IMR-90 (cell line): ENCODE results near the gene RELT. TPM values are rescaled to one million over a fixed set of nuclear protein-coding genes. Genes with fewer than 3 reads are reported as not detected.

Source experiments
- ATAC-seq: fragments of 200-7000 bp; cut with Tn5 transposase; 2 replicates; pipeline ENCODE4 v1.9.1; 2020; ENCODE audit warnings: low read depth, mild to moderate bottlenecking, moderate library complexity
- BruUV-seq: library from RNA; stranded (reverse); fragments of 400-500 nt; replicated peaks from 2 replicates; lab custom pipeline; 2021; lab: Mats Ljungman, UMichigan
- CTCF ChIA-PET: fragments of 300-600 bp; formaldehyde crosslinking; extraction: SDS; loops from one replicate; lab custom pipeline; 2021; ENCODE audit warnings: antibody characterized with exemption; lab: Yijun Ruan, JAX
- POLR2A ChIA-PET: fragments of 300-600 bp; sonication (Branson Sonifier 250); formaldehyde crosslinking; loops from one replicate; lab custom pipeline; 2022; ENCODE audit warnings: antibody characterized with exemption; ENCODE audit not compliant: unreplicated experiment; lab: Charles Lee
- DNase-seq: peaks from one replicate; pipeline ENCODE4 v3.0.0; 2013
- H2AFZ ChIP-seq: replicated peaks from 2 replicates; pipeline ENCODE3; 2013; ENCODE audit warnings: low read length, mild to moderate bottlenecking; ENCODE audit not compliant: poor library complexity
- H2AK5ac ChIP-seq: 2 replicates; pipeline ENCODE4 v1.6.1; 2013; ENCODE audit warnings: low read depth, low read length, inconsistent platforms
- H2AK9ac ChIP-seq: replicated peaks from 2 replicates; pipeline ENCODE3; 2013; ENCODE audit warnings: mild to moderate bottlenecking, low read depth, low read length, moderate library complexity; ENCODE audit not compliant: poor library complexity
- H2BK120ac ChIP-seq: 2 replicates; pipeline ENCODE4 v1.6.1; 2013; ENCODE audit warnings: low read depth, low read length, inconsistent platforms
- H2BK15ac ChIP-seq: 3 replicates; pipeline ENCODE4 v1.6.1; 2013; ENCODE audit warnings: low read depth, low read length, inconsistent platforms
- H2BK20ac ChIP-seq: 2 replicates; pipeline ENCODE4 v1.6.1; 2013; ENCODE audit warnings: low read depth, mild to moderate bottlenecking, inconsistent platforms, low read length, moderate library complexity
- H2BK5ac ChIP-seq: 2 replicates; pipeline ENCODE4 v1.6.1; 2013; ENCODE audit warnings: mild to moderate bottlenecking, low read depth, low read length, inconsistent platforms; ENCODE audit not compliant: poor library complexity, severe bottlenecking
- H3K14ac ChIP-seq: replicated peaks from 2 replicates; pipeline ENCODE4 v1.6.1; 2013; ENCODE audit warnings: low read depth, low read length, inconsistent platforms
- H3K18ac ChIP-seq: 2 replicates; pipeline ENCODE4 v1.6.1; 2013; ENCODE audit warnings: low read depth, low read length, control low read depth
- H3K23ac ChIP-seq: 2 replicates; pipeline ENCODE4 v1.6.1; 2013; ENCODE audit warnings: low read depth, low read length, inconsistent platforms
- H3K27ac ChIP-seq: 2 replicates; pipeline ENCODE4 v1.5.1; 2013; ENCODE audit warnings: mild to moderate bottlenecking, control low read depth, low read length; ENCODE audit not compliant: insufficient read depth
- H3K27me3 ChIP-seq: 2 replicates; pipeline ENCODE4 v1.6.1; 2013; ENCODE audit warnings: low read length; ENCODE audit not compliant: control insufficient read depth, insufficient read depth
- H3K36me3 ChIP-seq: 2 replicates; pipeline ENCODE4 v1.6.1; 2013; ENCODE audit warnings: low read length, mixed read lengths; ENCODE audit not compliant: control insufficient read depth, insufficient read depth
- H3K4ac ChIP-seq: 2 replicates; pipeline ENCODE4 v1.6.1; 2013; ENCODE audit warnings: low read depth, low read length, inconsistent platforms
- H3K4me1 ChIP-seq: 2 replicates; pipeline ENCODE4 v1.6.1; 2013; ENCODE audit warnings: low read length, mixed read lengths; ENCODE audit not compliant: control insufficient read depth, insufficient read depth
- H3K4me2 ChIP-seq: 2 replicates; pipeline ENCODE4 v1.6.1; 2013; ENCODE audit warnings: low read depth, mild to moderate bottlenecking, control low read depth, low read length, moderate library complexity
- H3K4me3 ChIP-seq: 2 replicates; pipeline ENCODE4 v1.5.1; 2013; ENCODE audit warnings: low read depth, mild to moderate bottlenecking, control low read depth, low read length, moderate library complexity; ENCODE audit not compliant: insufficient read depth
- H3K56ac ChIP-seq: 2 replicates; pipeline ENCODE4 v1.6.1; 2013; ENCODE audit warnings: low read length, inconsistent platforms; ENCODE audit not compliant: insufficient read depth; ENCODE audit errors: extremely low read depth
- H3K79me1 ChIP-seq, 2 experiments: 2 replicates each; pipeline ENCODE4 v1.6.1; 2013; ENCODE audit warnings: low read length in 2 of 2, inconsistent platforms in 1 of 2, low read depth in 1 of 2
- H3K9ac ChIP-seq: 2 replicates; pipeline ENCODE4 v1.6.1; 2013; ENCODE audit warnings: low read depth, low read length, control low read depth
- H3K9me1 ChIP-seq: 2 replicates; pipeline ENCODE4 v1.6.1; 2013; ENCODE audit warnings: low read length, inconsistent platforms; ENCODE audit not compliant: insufficient read depth
- H3K9me3 ChIP-seq: 2 replicates; pipeline ENCODE4 v1.6.1; 2013; ENCODE audit warnings: low read length; ENCODE audit not compliant: control insufficient read depth, insufficient read depth
- H4K20me1 ChIP-seq: 2 replicates; pipeline ENCODE4 v1.6.1; 2013; ENCODE audit warnings: low read length, inconsistent platforms; ENCODE audit not compliant: insufficient read depth
- H4K5ac ChIP-seq: 2 replicates; pipeline ENCODE4 v1.6.1; 2013; ENCODE audit warnings: mild to moderate bottlenecking, low read depth, low read length, control low read depth
- H4K8ac ChIP-seq, 2 experiments: 2 replicates each; pipeline ENCODE4 v1.6.1; 2013; ENCODE audit warnings: low read depth in 2 of 2, low read length in 2 of 2, control low read depth in 1 of 2, inconsistent platforms in 1 of 2
- H4K91ac ChIP-seq: 2 replicates; pipeline ENCODE4 v1.6.1; 2013; ENCODE audit warnings: low read depth, low read length, inconsistent platforms; ENCODE audit not compliant: insufficient read depth
- BHLHE40 ChIP-seq: fragments of 150-350 bp; IDR thresholded peaks from 2 replicates; pipeline ENCODE4 v1.6.1; 2016; ENCODE audit warnings: mild to moderate bottlenecking, low read depth, low read length
- CEBPB ChIP-seq: IDR thresholded peaks from 2 replicates; pipeline ENCODE4 v1.6.1; 2012; ENCODE audit warnings: low read depth, low read length, improper control_type of control experiment
- CHD1 ChIP-seq: IDR thresholded peaks from 2 replicates; pipeline ENCODE4 v1.6.1; 2012; ENCODE audit warnings: low read depth, low read length, improper control_type of control experiment
- CTCF ChIP-seq: conservative IDR thresholded peaks from 2 replicates; pipeline ENCODE4 v1.5.1; 2012; ENCODE audit warnings: mild to moderate bottlenecking, low read depth, low read length, improper control_type of control experiment
- ELK1 ChIP-seq: fragments of 150-350 bp; IDR thresholded peaks from 2 replicates; pipeline ENCODE4 v1.6.1; 2016; ENCODE audit warnings: low read depth, mild to moderate bottlenecking, low read length, moderate library complexity, borderline replicate concordance
- FOS ChIP-seq: fragments of 150-350 bp; IDR thresholded peaks from 2 replicates; pipeline ENCODE4 v1.6.1; 2016; ENCODE audit warnings: low read depth, low read length
- MAFK ChIP-seq: IDR thresholded peaks from 2 replicates; pipeline ENCODE4 v1.6.1; 2012; ENCODE audit warnings: low read depth, low read length, improper control_type of control experiment
- MAZ ChIP-seq: IDR thresholded peaks from 2 replicates; pipeline ENCODE4 v1.6.1; 2012; ENCODE audit warnings: low read depth, mild to moderate bottlenecking, low read length, improper control_type of control experiment, moderate library complexity, borderline replicate concordance
- MXI1 ChIP-seq: IDR thresholded peaks from 2 replicates; pipeline ENCODE4 v1.6.1; 2012; ENCODE audit warnings: low read depth, mild to moderate bottlenecking, low read length, moderate library complexity, borderline replicate concordance
- NFE2L2 ChIP-seq: fragments of 150-350 bp; IDR thresholded peaks from 2 replicates; pipeline ENCODE4 v1.6.1; 2016; ENCODE audit warnings: low read depth, mild to moderate bottlenecking, low read length
- POLR2A ChIP-seq: IDR thresholded peaks from 2 replicates; pipeline ENCODE4 v1.6.1; 2012; ENCODE audit warnings: mild to moderate bottlenecking, low read depth, low read length
- RAD21 ChIP-seq: IDR thresholded peaks from 2 replicates; pipeline ENCODE4 v1.6.1; 2012; ENCODE audit warnings: low read length, improper control_type of control experiment
- RFX5 ChIP-seq: IDR thresholded peaks from 2 replicates; pipeline ENCODE4 v1.8.0; 2012; ENCODE audit warnings: low read depth, mild to moderate bottlenecking, low read length, moderate library complexity
- SMC3 ChIP-seq: fragments of 150-350 bp; IDR thresholded peaks from 2 replicates; pipeline ENCODE4 v1.6.1; 2016; ENCODE audit warnings: low read depth, mild to moderate bottlenecking, antibody characterized with exemption, low read length, moderate library complexity
- WGBS, 2 experiments: methylation state at CpG; one replicate each; pipeline versions ENCODE4 v1.1.5 to v1.1.7; 2013; ENCODE audit warnings: missing lambda C conversion rate in 2 of 2; ENCODE audit not compliant: insufficient read length in 1 of 2; ENCODE audit errors: extremely low coverage in 2 of 2; 5-methylcytosine and 5-hydroxymethylcytosine counted together
- dilution Hi-C: fragments of 300-500 bp; cut with HindIII; formaldehyde crosslinking; loops from one replicate; pipeline ENCODE4 v1.14.3; 2018; ENCODE audit warnings: low sequenced_read_pairs; ENCODE audit not compliant: unreplicated experiment
- in situ Hi-C: fragments of 300-500 bp; cut with MboI; formaldehyde crosslinking; loops from 3 replicates; pipeline ENCODE4 v1.14.3; 2019; ENCODE audit warnings: low sequenced_read_pairs, inconsistent platforms, mixed read lengths
- intact Hi-C: fragments of 100-400 bp; cut with micrococcal nuclease; formaldehyde crosslinking; loops from 2 replicates; pipeline ENCODE4 v1.10.0; 2022
- polyA plus RNA-seq, 3 experiments: library from polyadenylated mRNA; depleted of rRNA; stranded (reverse); fragments of >200 nt; gene quantifications; 2 replicates each; pipeline ENCODE4 v1.2.3, GENCODE V29; 2012; ENCODE audit warnings: low replicate concordance in 1 of 3
- total RNA-seq: library from RNA; depleted of rRNA; stranded (reverse); fragments of >200 nt; gene quantifications from 2 replicates; pipeline ENCODE4 v1.2.3, GENCODE V29; 2012
- TF ChIP-seq, protein P1 (sequence below): fragments of 150-350 bp; IDR thresholded peaks from 2 replicates; pipeline ENCODE4 v1.6.1; 2017; ENCODE audit warnings: mild to moderate bottlenecking, antibody characterized with exemption, low read length, low read depth

RELT gene
- total and polyA plus RNA-seq, 2 of the 4 experiments (the other 2 are of a cell fraction) = 2.3 to 5.3 TPM

GRCh38 chr11:73405146-73405510, 28.9 kb downstream of the RELT start:
- BruUV-seq = no TSS peak
- dilution Hi-C loops = no loop called here
- Histone ChIP-seq H3K4ac (no peak overlapping the region), H2BK120ac (no peak overlapping the region), H3K4me3 (no peak overlapping the region), H4K91ac (no peak overlapping the region), H2BK15ac (no peak overlapping the region), H2BK20ac (no peak overlapping the region), H4K20me1 (no peaks in the 10 kb centered on the region; the same call in 1 of the 2 replicates), H2AFZ (no peak overlapping the region), H3K9me1 (peaks cover 9% of the 10 kb centered on the region), H3K4me2 (no peak overlapping the region), H3K14ac (no peak overlapping the region), H3K79me1 (peaks cover 3 to 9% of the 10 kb centered on the region in 2 experiments; a peak in 3 of 4 replicates), H3K9ac (no peak overlapping the region), H3K27me3 (no peaks in the 10 kb centered on the region), H4K8ac (no peak overlapping the region), H3K9me3 (no peaks in the 10 kb centered on the region), H2AK9ac (no peak overlapping the region), H3K27ac (no peak overlapping the region), H2AK5ac (no peak overlapping the region), H2BK5ac (no peak overlapping the region), H3K36me3 (peaks cover 23% of the 10 kb centered on the region), H3K4me1 (no peaks in the 10 kb centered on the region), H3K56ac (no peak overlapping the region), H3K18ac (no peak overlapping the region), H4K5ac (no peak overlapping the region), H3K23ac (no peak overlapping the region)
- POLR2A ChIA-PET = no interaction called here
- intact Hi-C loops = no loop called here
- no peak for ATAC-seq
- TF ChIP-seq, protein P1, sequence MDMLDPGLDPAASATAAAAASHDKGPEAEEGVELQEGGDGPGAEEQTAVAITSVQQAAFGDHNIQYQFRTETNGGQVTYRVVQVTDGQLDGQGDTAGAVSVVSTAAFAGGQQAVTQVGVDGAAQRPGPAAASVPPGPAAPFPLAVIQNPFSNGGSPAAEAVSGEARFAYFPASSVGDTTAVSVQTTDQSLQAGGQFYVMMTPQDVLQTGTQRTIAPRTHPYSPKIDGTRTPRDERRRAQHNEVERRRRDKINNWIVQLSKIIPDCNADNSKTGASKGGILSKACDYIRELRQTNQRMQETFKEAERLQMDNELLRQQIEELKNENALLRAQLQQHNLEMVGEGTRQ = no peak
- TF ChIP-seq POLR2A (no peak), NFE2L2 (no peak), CHD1 (no peak), RFX5 (no peak), MAFK (no peak), BHLHE40 (no peak), FOS (no peak), CEBPB (no peak), MXI1 (no peak), SMC3 (no peak), CTCF (no peak), ELK1 (no peak), RAD21 (no peak), MAZ (no peak)
- 80% methylated on average over 1 of the region's 8 CpGs; no CpG with 5 or more reads in 1 of the 2 experiments for WGBS, 2 experiments
- in situ Hi-C loops = no loop called here
- CTCF ChIA-PET = interaction anchor here (1.0 kb wide), 1 partner anchor 256 kb away, joined by 3 read pairs; no protein-coding TSS in a partner anchor
- no peak for DNase-seq
